GM21825 (cell line): Measurements from ENCODE around the gene PIAS1.
"Not testable (repeated sequence)": the region's sequence is repeated elsewhere in the genome, so short reads cannot be mapped to it uniquely, and the experiment has no call there.

ENCODE experiments used
- ATAC-seq: cut with Tn5 transposase; IDR thresholded peaks from one replicate; pipeline ENCODE4 v1.9.1; 2021; ENCODE audit warnings: mild to moderate bottlenecking, moderate library complexity; ENCODE audit not compliant: unreplicated experiment

Gene PIAS1

DNA sequence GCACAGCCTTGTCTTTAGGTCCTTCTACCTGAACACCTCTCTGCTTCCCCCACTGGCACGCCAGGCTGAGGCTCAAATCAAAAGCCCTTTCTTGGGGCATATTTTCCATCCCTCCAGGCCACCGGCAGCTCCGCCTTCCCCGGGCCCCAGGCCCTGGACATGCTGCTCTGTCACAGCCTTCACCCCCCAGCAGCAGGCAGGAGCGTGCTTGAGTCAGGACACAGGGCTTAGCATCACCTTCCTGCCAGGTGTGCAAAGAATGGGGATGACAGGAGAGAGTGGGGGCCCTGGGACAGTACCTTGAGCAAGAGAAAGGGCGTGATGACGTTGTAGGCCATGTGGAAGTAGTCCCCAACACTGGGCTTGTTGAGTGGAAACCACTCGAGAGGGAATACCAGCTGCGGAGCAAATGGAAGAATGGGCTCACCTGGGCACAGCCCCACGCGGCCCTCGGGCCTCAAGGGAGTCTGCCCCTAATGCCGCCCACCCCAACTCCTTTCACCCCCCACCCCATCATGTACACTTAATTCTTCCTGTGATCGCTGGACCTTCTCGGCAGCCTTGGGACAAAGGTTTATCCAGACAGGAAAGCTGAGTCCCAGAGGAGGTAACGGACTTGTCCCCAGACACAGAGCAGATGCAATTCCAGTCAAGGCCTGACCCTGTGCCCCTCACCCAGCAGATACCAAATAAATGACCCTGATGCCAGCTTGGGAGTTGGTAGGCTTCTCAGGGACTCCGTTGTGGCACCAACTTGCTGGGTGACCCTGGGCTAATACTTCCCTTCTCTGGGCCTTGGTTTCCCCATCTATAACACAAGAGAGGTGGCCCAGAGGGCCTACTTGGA lies 160.1 kb downstream of the PIAS1 start:
- ATAC-seq = no peak

DNA sequence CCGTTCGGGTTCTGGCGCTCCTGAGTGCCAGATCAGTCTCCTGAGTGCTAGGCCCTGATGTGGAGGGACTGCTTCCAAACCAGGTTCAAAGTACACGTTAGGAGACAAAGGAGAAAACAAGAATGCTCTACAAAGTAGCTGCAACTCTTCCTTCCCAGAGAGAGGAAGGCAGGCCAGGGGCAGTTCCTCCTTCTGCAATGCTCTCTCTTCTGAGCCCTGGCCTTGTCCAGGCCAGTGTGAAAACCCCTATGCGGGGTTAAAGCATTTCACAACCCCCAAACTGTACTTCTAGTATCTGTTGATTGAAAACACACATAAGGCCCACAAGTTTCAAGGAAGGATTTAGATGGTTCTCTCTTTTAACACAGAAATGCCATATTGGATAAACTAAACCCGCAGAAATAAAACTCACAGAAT lies 160.7 kb downstream of the PIAS1 start:
- ATAC-seq = no peak

DNA sequence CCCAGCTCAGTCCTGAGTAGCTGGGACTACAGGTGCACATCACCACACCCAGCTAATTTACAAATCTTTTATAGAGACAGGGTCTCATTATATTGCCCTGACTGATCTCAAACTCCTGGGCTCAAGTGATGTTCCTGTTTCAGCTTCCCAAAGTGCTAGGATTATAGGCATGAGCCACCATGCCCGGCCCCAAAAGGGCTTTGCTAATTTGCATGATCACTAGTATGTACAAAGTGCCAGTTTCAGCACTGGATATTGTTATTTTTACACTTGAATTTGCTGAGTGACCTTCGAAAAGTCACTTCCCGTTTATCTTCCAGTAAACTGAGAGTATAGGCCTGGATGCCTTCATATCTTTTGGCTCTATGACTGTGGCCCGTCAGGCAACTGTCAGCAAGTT lies 163.2 kb downstream of the PIAS1 start:
- no peak for ATAC-seq

DNA sequence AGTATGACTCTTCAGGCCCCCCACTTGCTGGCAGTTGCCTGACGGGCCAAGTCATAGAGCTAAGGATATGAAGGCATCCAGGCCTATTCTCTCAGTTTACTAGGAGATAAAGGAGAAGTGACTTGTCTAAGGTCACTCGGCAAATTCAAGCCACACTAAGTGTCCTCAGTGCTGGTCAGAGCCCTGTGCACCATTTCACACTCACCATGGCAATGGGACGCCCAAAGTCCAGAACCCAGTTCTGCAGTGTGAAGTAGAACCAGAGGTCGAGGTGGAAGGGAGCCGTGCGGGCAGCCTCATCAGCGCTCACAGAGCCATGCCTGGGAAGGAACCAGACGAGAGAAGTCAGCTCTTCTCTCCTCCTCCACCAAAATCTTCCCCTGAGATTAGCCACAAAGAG lies 164.2 kb downstream of the PIAS1 start:
- no peak for ATAC-seq

DNA sequence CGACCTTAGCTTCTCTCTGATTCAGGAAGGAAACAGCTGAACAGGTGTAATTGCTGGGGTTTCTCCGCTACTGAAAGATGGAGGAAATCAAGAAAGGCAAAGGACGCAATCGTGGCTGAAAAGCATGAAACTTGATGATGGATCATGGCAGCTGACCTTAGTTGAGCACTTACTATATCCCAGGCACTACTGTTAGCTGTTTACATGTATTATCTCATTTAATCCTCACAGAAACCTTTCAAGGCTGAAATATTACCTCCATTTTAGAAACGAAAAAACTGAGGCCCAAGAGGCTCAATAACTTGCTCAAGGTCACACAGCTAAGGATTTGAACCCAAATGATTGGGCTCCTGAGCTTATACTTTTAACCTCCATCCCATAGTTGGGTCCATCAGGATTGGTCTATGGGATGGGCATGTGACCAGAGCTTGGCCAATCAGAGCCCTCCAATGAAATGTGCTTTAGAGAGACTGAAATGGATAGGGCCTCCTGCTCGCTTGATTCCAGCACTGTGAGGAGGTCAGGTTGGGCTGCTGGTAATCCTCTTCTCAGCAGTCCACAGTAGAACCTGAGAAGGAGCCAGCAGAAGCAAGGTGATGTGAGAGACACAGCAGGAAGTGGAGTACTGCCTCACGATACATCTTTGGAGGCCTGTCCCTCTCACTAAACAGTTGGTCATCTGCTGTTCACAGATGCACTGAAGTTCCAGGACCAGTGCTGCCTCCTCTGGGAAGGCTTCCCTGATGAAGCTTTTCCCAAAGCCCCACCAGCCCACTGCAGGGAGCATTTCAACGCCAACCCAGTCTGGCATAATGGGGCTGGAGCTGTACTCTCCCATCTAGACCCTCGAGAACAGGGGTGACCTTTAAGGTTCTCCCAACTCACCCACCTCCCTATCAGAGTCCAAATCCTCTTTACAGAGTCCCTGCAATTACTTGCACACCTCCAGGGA lies 165.0 kb downstream of the PIAS1 start:
- no peak for ATAC-seq

DNA sequence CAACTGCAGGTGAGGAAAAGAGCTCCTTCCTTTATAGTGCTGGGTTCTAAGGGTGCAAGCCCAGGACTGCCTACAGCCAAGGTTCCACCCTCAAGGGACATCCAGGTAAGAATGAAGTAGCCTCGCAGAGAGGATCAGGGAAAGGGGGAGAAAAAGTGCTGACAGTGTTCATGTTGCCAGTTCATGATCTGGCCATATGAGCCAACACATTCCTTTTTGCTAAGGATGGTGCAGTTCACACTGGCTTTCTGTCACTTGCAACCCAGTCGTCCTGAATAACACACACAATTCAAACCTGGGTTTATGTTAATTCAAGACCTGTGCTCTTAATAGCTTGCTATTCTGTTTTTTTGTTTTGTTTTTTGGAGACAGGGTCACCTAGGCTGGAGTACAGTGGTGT lies 166.4 kb downstream of the PIAS1 start:
- no peak for ATAC-seq

DNA sequence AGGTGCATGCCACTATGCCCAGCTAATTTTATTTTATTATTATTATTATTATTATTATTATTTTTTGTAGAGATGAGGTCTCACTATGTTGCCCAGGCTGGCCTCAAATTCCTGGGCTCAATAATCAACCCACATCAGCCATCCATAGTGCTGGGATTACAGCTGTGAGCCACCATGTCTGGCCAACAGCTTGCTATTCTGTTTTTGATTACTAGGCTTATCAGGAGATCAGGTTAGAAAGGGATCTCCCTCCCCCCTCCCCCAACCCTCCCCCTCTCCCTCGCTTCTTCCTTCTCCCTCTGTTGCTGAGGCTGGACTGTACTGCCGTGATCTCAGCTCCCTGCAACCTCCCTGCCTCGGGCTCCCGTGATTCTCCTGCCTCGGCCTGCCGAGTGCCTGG lies 166.9 kb downstream of the PIAS1 start:
- no peak for ATAC-seq

DNA sequence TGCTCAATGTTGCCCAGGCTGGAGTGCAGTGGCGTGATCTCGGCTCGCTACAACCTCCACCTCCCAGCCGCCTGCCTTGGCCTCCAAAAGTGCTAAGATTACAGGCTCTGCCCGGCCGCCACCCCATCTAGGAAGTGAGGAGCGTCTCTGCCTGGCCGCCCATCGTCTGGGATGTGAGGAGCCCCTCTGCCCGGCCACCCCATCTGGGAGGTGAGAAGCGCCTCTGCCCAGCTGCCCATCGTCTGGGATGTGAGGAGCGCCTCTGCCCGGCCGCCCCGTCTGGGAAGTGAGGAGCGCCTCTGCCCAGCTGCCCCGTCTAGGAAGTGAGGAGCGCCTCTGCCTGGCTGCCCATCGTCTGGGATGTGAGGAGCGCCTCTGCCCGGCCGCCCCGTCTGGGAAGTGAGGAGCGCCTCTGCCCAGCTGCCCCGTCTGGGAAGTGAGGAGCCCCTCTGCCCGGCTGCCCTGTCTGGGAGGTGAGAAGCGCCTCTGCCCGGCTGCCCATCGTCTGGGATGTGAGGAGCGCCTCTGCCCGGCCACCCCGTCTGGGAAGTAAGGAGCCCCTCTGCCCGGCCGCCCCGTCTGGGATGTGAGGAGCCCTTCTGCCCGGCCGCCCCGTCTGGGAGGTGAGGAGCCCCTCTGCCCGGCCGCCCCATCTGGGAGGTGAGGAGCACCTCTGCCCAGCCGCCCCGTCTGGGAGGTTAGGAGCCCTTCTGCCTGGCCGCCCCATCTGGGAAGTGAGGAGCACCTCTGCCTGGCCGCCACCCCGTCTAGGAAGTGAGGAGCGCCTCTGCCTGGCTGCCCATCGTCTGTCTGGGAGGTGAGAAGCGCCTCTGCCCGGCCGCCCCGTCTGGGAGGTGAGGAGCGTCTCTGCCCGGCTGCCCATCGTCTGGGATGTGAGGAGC lies 167.7 kb downstream of the PIAS1 start:
- not testable (repeated sequence) for ATAC-seq

DNA sequence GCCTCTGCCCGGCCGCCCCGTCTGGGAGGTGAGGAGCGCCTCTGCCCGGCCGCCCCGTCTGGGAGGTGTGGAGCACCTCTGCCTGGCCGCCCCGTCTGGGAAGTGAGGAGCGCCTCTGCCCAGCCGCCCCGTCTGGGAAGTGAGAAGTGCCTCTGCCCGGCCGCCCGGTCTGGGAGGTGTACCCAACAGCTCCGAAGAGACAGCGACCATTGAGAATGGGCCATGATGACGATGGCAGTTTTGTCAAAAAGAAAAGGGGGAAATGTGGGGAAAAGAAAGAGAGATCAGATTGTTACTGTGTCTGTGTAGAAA lies 168.3 kb downstream of the PIAS1 start:
- not testable (repeated sequence) for ATAC-seq

DNA sequence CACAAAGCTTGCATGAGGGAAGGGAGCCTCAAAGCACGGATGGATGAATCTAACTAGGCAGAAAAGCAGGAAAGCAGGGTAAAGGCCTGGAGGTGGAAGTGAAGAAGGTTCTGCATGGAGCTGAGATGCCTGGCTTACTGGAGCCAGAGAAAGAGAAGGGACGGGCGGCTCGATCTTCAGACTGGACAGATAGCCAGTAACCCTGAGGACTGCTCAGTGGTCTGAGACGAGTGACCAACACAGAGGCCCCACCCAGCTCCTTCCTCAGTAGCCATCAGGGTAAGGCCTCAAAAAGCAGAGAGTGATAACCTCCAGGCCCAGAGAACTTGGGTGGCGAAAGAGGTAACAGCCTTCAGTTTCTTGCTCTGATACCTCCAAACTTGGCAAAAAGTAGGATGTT lies 169.1 kb downstream of the PIAS1 start:
- ATAC-seq = no peak

DNA sequence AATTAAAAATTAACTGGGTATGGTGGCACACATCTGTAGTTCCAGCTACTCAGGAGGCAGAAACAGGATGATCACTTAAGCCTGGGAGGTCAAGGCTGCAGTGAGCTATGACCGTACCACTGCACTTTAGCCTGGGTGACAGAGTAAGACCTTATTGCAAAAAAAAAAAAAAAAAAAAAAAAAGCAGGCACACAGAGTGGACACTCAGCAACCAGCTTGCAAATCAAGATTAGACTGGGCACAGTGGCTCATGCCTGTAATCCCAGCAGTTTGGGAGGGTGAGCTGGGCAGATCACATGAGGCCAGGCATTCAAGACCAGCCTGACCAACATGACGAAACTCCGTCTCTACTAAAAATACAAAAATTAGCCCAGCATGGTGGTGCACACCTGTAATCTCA lies 170.0 kb downstream of the PIAS1 start:
- ATAC-seq = no peak

DNA sequence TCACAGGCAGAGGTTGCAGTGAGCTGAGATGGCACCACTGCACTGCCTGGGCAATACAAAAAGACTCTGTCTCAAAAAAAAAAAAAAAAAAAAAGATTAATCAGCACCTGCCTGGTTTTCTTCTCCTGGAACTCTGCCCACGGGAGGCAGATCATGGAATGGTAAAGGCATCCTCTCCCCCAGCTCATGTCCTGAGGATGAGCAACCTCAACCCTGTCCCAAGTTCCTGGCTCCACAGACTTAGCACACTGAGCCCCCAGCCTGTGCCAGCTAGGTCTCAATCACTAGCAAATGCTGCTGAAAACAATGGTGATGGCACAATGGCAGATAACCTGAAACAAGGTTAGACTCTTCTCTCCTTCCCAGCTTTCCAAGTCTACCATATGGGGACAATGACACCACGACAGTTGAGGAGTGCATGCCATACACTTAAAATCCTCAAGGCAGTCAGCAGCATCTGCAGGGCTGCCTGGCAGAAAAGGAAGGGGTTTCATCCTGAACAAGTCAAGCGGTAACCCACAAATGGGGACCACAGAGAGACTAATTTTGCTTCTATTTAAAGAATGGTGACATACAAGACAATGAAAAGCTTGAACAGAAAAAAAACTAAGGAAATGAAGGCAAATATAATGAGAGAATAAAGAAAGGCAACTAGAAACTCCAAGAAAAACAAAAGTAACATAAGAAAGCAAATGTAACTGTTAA lies 170.6 kb downstream of the PIAS1 start:
- no peak for ATAC-seq

DNA sequence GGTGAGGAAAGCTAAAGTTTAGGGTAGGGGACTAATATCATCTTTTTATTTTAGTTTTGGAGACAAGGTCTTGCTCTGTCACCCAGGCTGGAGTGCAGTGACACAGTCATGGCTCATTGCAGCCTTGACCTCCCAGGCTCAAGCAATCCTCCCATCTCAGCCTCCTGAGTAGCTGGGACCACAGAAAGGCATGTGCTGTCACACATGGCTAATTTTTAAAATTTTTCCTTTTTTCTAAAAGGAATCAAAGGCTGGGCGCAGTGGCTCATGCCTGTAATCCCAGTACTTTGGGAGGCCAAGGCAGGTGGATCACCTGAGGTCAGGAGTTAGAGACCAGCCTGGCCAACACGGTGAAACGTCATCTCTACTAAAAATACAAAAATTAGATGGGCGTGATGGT lies 171.3 kb downstream of the PIAS1 start:
- not testable (repeated sequence) for ATAC-seq

DNA sequence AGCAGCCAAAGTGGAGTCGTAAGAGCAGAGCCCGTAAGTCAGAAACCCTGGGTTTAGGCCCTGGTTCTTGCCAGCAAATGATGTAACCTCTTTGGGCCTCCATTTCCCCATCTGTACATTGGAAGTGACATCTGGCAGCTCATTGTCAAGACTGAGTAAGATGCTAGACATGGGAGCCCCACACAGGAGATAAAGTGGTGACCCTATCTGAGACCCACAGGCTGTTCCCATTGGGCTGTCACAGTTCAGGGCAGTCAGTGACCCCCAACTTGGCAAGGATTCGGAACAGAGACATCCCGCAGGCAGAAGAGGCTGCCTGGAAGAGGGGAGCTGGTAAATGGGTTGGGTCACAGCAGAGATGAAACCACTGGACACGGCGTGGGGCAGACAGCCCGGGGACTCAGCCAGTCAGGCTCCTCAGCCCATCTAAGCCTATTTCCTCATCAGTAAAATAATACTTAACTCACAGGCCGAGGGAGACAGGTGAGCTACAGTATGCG lies 173.6 kb downstream of the PIAS1 start:
- no peak for ATAC-seq

DNA sequence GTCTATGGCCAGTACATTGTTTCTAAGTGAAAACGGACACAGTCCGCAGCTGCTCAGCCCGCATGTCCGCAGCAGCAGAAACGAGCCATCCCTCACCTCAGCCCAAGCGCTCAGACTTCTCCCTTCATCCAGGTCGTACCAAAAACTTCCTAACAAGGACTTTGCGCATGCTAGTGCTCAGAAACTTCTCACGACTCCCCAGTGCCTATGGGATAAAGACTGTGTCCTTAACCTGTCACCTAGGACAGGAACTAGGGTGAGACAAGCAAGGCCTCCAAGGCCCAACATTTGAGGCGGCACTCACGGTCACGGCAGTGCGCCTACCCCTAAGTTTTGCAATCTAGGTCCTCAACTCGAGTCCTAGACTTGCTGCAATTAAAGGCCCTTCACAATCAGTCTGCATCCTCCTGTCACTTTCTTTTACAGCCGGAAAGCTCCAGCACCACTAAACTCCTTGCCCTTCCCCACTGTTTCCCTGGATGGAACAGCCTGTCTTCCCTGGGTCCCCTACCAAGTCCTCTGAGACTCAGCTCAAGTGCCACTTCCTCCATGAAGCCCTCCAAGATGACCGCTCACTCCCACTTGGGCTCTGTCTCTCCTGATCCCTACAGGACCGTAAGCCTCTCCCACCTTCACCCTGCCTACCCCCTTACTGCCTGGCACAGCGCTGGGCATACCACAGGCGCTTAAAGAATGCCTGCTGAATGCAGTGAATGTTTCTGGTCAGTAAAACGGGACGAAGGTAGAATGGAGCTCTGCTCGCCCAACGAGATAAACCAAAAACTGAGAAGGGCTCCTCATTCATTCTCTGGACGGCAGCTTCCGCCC lies 174.2 kb downstream of the PIAS1 start:
- no peak for ATAC-seq

DNA sequence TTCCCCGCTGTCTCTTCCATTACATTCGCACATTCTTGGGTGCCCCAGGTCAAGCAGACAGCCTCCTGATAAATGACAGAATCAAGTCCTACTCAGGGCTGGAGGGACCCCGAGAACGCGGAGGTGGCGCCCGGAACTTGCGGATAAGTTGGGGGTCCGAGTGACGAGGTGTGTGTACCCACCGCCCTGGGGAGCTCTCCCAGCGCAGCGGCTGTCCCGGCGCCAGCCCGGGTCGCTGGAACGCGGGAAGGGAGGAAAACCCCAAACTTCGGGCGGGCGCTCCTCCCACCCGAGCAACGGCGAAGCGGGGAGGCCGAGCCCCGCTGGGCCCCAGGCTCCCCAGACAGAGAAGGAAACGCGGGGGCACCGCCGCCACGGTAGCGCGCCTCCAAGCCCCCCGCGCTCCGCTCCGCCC lies 174.9 kb downstream of the PIAS1 start:
- ATAC-seq = no peak

DNA sequence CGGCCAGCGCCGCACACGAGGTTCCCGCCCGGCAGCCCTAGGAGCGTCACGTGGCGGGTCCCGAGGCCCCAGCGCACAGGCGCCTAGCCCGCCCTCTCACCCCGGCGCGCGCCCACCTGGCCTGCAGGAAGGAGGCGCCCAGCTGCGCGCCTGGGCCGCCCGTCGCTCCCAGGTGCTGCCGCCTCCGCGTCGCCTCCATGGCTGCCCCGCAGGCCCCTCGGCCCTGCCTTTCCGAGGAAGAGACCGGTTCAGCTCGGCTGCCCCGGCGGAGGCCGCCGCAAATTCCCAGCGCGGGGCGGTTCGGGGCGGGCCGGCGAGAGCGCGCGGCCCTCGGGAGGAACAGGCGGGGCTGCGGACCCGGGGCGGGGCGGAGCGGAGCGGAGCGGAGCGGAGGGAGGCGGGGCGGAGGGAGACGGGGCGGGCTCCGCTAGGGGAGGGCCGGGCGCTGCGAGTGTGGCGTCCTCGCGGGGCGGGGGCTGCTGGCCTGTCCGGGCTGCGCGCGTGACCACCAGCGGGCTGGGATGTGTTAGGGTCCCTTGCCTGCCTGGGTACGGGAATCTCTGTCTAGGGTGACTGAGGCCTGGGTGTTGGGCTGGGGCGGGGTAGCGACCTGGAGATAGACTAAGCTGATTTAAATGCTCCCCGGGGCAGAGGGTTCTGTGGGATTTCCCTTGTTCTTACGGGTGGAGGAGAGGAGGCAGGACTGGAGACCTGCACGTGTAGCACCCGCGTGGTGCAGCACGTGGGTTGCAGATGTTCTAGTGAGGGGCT lies 175.5 kb downstream of the PIAS1 start, which contains the start of gene CLN6:
CLN6 (minus strand) TSS at position 343 of the 771 bp plus-strand sequence; CDS start at position 199, 144 bp downstream.
- peak; percentile 58 for ATAC-seq
